GM23338 (cell line): ENCODE data around the gene ZFHX2. TPM values are rescaled to one million over a fixed set of nuclear protein-coding genes. Genes with fewer than 3 reads are reported as not detected.

Source experiments
- ATAC-seq: fragments of 200-7000 bp; cut with Tn5 transposase; 3 replicates; pipeline ENCODE4 v1.9.1; 2020
- DNase-seq: peaks from one replicate; pipeline ENCODE4 v3.0.0-alpha.2; 2015; ENCODE audit warnings: low spot score
- H2AFZ ChIP-seq: fragments of 200-600 bp; sonication (generic); 2 replicates; pipeline ENCODE4 v1.8.0; 2016; ENCODE audit warnings: antibody characterized with exemption, mild to moderate bottlenecking, moderate library complexity
- H3F3A ChIP-seq: fragments of 200-600 bp; sonication (generic); replicated peaks from 2 replicates; pipeline ENCODE4 v1.8.0; 2017; ENCODE audit warnings: antibody characterized with exemption, mixed run types, low read depth
- H3K27ac ChIP-seq: fragments of 200-600 bp; sonication (generic); 2 replicates; pipeline ENCODE4 v1.6.1; 2016; ENCODE audit warnings: low read depth
- H3K27me3 ChIP-seq: fragments of 200-600 bp; sonication (generic); 2 replicates; pipeline ENCODE4 v1.8.0; 2016; ENCODE audit warnings: mild to moderate bottlenecking, mixed run types, moderate library complexity; ENCODE audit not compliant: insufficient read depth
- H3K36me3 ChIP-seq: fragments of 200-600 bp; sonication (generic); 2 replicates; pipeline ENCODE4 v1.8.0; 2016; ENCODE audit warnings: mild to moderate bottlenecking; ENCODE audit not compliant: insufficient read depth
- H3K4me1 ChIP-seq: fragments of 200-600 bp; sonication (generic); 2 replicates; pipeline ENCODE4 v1.8.0; 2016; ENCODE audit warnings: mild to moderate bottlenecking, moderate library complexity; ENCODE audit not compliant: insufficient read depth
- H3K4me2 ChIP-seq: fragments of 200-600 bp; sonication (generic); 2 replicates; pipeline ENCODE4 v1.7.1; 2017; ENCODE audit warnings: mixed run types
- H3K4me3 ChIP-seq: fragments of 200-600 bp; sonication (generic); 2 replicates; pipeline ENCODE4 v1.6.1; 2016; ENCODE audit warnings: mixed run types
- H3K79me2 ChIP-seq: fragments of 200-600 bp; sonication (generic); replicated peaks from 2 replicates; pipeline ENCODE4 v1.8.0; 2017; ENCODE audit warnings: mild to moderate bottlenecking; ENCODE audit not compliant: insufficient read depth
- H3K9me2 ChIP-seq: fragments of 200-600 bp; sonication (generic); 2 replicates; pipeline ENCODE4 v1.8.0; 2017; ENCODE audit not compliant: insufficient read depth
- H4K20me1 ChIP-seq: fragments of 200-600 bp; sonication (generic); replicated peaks from 2 replicates; pipeline ENCODE4 v1.8.0; 2017; ENCODE audit warnings: mild to moderate bottlenecking; ENCODE audit not compliant: insufficient read depth
- H3K27ac Mint-ChIP-seq: 2 replicates; pipeline ENCODE4 v1.8.0; 2020; ENCODE audit warnings: inconsistent platforms, mild to moderate bottlenecking, moderate library complexity, mixed read lengths
- H3K27me3 Mint-ChIP-seq: 3 replicates; pipeline ENCODE4 v1.8.0; 2022; ENCODE audit warnings: low read depth, mild to moderate bottlenecking, moderate library complexity, mixed read lengths, inconsistent platforms; ENCODE audit not compliant: insufficient read depth, poor library complexity
- H3K36me3 Mint-ChIP-seq: 3 replicates; pipeline ENCODE4 v1.8.0; 2021; ENCODE audit warnings: low read depth, mild to moderate bottlenecking, inconsistent platforms, moderate library complexity, mixed read lengths
- H3K4me1 Mint-ChIP-seq: 3 replicates; pipeline ENCODE4 v1.8.0; 2020; ENCODE audit warnings: mild to moderate bottlenecking, inconsistent platforms, mixed read lengths
- H3K4me3 Mint-ChIP-seq: 3 replicates; pipeline ENCODE4 v1.8.0; 2021; ENCODE audit warnings: moderate library complexity, mild to moderate bottlenecking, inconsistent platforms, mixed read lengths
- H3K9me3 Mint-ChIP-seq: 3 replicates; pipeline ENCODE4 v1.8.0; 2020; ENCODE audit warnings: moderate library complexity, mild to moderate bottlenecking, inconsistent platforms, mixed read lengths
- JUNB ChIP-seq: IDR thresholded peaks from one replicate; pipeline ENCODE4 v1.6.1; 2016; ENCODE audit warnings: antibody characterized with exemption; ENCODE audit not compliant: unreplicated experiment
- NANOG ChIP-seq: IDR thresholded peaks from 2 replicates; pipeline ENCODE4 v1.6.1; 2016; ENCODE audit warnings: antibody characterized with exemption, borderline replicate concordance
- POLR2AphosphoS5 ChIP-seq: IDR thresholded peaks from 2 replicates; pipeline ENCODE4 v1.6.1; 2016; ENCODE audit warnings: antibody characterized with exemption, low read depth
- REST ChIP-seq: IDR thresholded peaks from one replicate; pipeline ENCODE4 v1.6.1; 2018; ENCODE audit warnings: antibody characterized with exemption; ENCODE audit not compliant: unreplicated experiment
- STAT1 ChIP-seq: IDR thresholded peaks from one replicate; pipeline ENCODE4 v1.6.1; 2016; ENCODE audit warnings: antibody characterized with exemption; ENCODE audit not compliant: unreplicated experiment
- polyA plus RNA-seq: library from polyadenylated mRNA; unstranded; fragments of >200 nt; fragmentation: Nextera tagmentation; extraction: Ambion mirVana; gene quantifications from 2 replicates; pipeline ENCODE4 v1.2.1, GENCODE V29; 2016
- total RNA-seq: library from RNA; depleted of rRNA; stranded (reverse); fragments of >200 nt; shearing (Covaris generic); gene quantifications from 2 replicates; pipeline ENCODE4 v1.2.3, GENCODE V29; 2014

Gene ZFHX2
- total and polyA plus RNA-seq, 2 experiments from 2014 or later, result 11.6 to 18.5 TPM

GRCh38 chr14:23545740-23546365, 5.7 kb downstream of the ZFHX2 start:
- Histone ChIP-seq H3K4me2 (peak overlapping the region; percentile 100), H2AFZ (no peak overlapping the region), H3K36me3 (no peaks in the 10 kb centered on the region), H3K9me2 (no peaks in the 10 kb centered on the region), H4K20me1 (no peaks in the 10 kb centered on the region), H3K4me1 (peaks cover 77% of the 10 kb centered on the region), H3K4me3 (peak overlapping the region; percentile 47), H3K27ac (peak overlapping the region; percentile 99), H3F3A (0 out of 2 replicates have a peak, but pooled peaks cover 10% of the 10 kb centered on the region), H3K79me2 (peaks cover 74% of the 10 kb centered on the region), H3K27me3 (no peaks in the 10 kb centered on the region)
- Mint-ChIP-seq H3K27me3 (peaks cover 9% of the 10 kb centered on the region), H3K27ac (peak overlapping the region; percentile 96), H3K4me1 (peaks cover 19% of the 10 kb centered on the region), H3K36me3 (peaks cover 38% of the 10 kb centered on the region), H3K9me3 (no peaks in the 10 kb centered on the region; the same call in 2 of the 3 replicates), H3K4me3 (peak overlapping the region; percentile 49)
- ATAC-seq, result no peak
- no peak for TF ChIP-seq NANOG
- no peak for DNase-seq

- Histone ChIP-seq H3K27ac (peak overlapping the region; percentile 99), H3K4me1 (peaks cover 79% of the 10 kb centered on the region), H3K36me3 (no peaks in the 10 kb centered on the region), H3K27me3 (no peaks in the 10 kb centered on the region), H4K20me1 (no peaks in the 10 kb centered on the region), H3K4me3 (peak overlapping the region; percentile 47), H3K9me2 (no peaks in the 10 kb centered on the region), H3K4me2 (peak overlapping the region; percentile 100), H2AFZ (no peak overlapping the region), H3K79me2 (peaks cover 63% of the 10 kb centered on the region), H3F3A (0 out of 2 replicates have a peak, but pooled peaks cover 10% of the 10 kb centered on the region)
- ATAC-seq (peak; percentile 67), DNase-seq (peak; percentile 94)
- H3K36me3 Mint-ChIP-seq, result peaks cover 39% of the 10 kb centered on the region
- H3K9me3 Mint-ChIP-seq, result no peaks in the 10 kb centered on the region; the same call in 2 of the 3 replicates
- peaks cover 11% of the 10 kb centered on the region for H3K27me3 Mint-ChIP-seq
- TF ChIP-seq JUNB (no peak), STAT1 (no peak), REST (no peak), POLR2AphosphoS5 (peak; percentile 38)
- H3K4me3 Mint-ChIP-seq, result peak overlapping the region; percentile 49
- H3K4me1 Mint-ChIP-seq, result peaks cover 27% of the 10 kb centered on the region
- peak overlapping the region; percentile 96 for H3K27ac Mint-ChIP-seq
Observed at GRCh38 chr14:23544511-23545447, 6.8 kb downstream of the ZFHX2 start.
